HG02885 (cell line): ENCODE measurements around the gene HOXA13.

ENCODE experiments used
- ATAC-seq: cut with Tn5 transposase; IDR thresholded peaks from one replicate; pipeline ENCODE4 v1.9.1; 2021; ENCODE audit warnings: mild to moderate bottlenecking; ENCODE audit not compliant: unreplicated experiment, poor library complexity

Gene HOXA13

GRCh38 chr7:27209933-27210440 lies 10.1 kb upstream of the HOXA13 start:
- no peak for ATAC-seq

DNA sequence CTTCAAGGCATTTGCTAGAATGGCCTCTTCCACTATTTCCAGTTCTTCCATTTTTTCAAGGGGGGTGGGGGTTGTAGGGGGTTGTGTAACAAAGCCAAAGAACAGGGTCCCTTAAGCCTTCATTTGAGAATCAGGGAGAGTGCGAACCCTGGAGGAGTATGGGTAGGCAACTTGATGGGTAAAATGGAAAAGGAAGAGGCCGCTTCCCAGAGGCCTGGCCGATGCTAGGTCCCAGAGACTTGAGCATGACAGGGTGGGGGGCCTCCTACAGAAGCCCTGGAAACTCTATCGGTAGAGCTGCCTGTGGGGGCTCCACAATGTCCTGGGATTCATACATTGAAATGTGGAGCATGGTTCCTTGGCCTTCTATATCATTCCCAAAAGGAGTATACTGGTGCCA lies 9.1 kb upstream of the HOXA13 start:
- ATAC-seq, result no peak

DNA sequence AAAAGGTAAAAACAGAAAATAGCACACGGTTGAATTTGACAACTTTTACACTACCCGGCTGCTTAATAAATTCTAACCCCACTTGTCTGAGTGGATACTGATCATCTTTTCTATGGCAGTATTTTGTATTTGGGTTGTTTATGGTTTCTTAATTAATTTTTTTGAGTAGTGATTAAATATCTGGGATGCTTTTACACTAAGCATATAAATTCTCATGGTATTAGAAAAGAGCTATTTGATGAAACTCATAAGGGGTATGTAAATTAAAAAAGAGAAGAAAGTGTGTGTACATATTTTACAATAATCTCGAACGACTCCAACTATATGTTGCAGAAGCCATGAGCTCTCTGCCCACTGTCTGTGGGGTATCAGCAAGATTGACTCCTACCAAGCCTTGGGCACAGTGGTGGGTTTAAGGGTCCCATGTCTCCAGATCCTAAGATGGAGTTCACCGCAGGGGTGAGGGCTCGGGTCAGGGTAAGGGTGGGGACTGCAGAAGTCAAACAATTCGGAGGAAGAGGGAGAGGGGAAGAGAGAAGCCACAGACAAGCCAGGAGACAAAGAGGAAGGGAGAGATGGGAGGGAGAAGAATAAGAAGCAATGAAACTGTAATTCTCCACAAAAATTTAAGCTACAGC lies 7.6 kb upstream of the HOXA13 start:
- no peak for ATAC-seq

GRCh38 chr7:27205325-27206280 lies 5.7 kb upstream of the HOXA13 start:
- ATAC-seq, result no peak

- no peak for ATAC-seq
Measured at GRCh38 chr7:27204851-27205322, 5.0 kb upstream of the HOXA13 start.

GRCh38 chr7:27203964-27204594 lies 4.2 kb upstream of the HOXA13 start:
- no peak for ATAC-seq

DNA sequence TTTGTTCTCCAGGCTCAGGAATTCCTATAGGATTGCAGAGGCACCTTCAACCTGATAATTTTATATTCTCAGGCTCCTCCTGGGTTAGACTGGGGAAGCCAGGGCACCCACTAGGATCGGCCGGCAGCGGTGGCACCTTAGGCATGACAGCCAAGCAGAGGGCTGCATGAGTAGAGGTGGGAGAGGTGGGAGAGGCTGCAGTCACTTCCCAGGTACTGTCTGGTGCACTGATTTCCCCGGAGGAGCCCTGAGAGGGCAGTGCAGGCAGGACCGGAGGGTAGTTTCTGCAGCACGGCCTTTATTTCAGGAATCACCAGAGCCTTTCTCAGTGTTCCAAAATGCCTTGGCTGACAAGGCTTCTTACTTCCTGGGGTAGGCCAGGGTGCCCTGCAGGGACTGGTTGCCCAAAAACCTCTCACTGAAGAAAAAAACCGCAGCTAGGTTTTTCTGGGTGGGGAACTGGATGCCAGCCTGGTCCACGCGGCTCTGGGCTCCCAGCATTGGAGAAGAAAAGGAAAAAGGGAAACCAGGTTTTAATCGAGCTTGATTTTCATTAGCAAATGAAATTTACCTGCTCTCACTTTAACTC lies 3.6 kb upstream of the HOXA13 start:
- no peak for ATAC-seq

- ATAC-seq, result no peak
Measured at GRCh38 chr7:27202862-27203134, 2.9 kb upstream of the HOXA13 start.

DNA sequence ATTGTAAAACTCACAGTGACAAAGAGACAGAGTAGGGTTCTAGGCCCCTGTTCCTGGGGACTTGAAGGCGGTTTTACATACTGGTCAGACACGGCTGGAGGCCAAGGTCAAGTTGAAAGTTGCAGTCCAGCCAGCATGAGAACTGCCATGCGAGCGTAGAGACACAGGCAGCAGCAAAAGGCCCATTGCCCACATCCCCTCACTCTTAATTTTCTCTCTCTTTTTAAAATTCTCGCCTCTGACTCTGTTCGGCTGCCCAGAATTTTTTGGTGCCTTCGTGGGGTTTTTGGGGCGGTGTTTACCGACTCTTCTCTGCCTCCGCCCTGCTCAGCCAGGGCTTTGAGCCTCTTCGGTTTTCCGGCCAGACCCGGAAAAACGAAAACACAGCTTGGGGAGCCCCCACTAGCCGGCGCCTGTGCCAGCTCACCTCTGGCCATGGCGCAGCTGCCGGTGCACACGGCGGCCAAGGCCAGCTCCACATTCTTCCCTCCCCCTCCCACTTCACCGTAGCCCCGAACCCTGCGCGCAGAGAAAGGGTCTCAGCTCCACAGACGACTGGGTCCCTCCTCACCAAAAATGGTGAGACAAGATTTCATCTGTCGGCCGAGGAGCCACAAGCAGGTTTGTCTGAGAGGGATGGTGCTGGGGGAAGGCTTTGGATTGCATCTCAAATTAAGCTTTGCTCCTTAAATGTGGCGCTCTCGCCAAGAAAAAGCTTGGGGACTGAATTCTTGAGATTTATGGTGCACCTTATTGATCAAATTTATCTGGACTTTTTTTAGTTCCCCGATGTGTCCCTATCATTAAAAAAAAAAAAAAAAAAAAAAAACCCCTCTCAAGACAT lies 2.3 kb upstream of the HOXA13 start:
- no peak for ATAC-seq

DNA sequence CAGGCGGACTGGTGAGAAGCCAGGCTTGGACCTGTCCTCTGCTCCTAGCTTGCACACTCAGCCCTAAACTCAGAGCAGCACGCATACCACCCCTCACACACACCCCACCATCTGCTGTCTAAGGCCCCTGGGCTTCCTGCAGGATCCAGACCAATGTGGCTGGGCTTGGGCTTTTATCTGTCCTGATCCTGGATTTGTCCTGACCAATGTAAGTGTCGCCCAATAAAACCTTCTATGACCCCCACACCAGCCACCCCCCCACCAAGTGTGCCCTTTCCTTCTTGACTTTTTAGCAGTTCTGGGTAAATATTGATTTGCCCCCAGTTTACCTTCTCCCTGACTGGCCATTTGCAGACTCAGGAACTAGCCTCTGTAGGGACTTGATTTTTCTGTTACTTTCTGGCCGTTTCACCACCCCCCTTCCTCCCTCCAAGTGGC lies 1.7 kb upstream of the HOXA13 start:
- ATAC-seq, result no peak

GRCh38 chr7:27200761-27201579 lies 1.1 kb upstream of the HOXA13 start:
- no peak for ATAC-seq

DNA sequence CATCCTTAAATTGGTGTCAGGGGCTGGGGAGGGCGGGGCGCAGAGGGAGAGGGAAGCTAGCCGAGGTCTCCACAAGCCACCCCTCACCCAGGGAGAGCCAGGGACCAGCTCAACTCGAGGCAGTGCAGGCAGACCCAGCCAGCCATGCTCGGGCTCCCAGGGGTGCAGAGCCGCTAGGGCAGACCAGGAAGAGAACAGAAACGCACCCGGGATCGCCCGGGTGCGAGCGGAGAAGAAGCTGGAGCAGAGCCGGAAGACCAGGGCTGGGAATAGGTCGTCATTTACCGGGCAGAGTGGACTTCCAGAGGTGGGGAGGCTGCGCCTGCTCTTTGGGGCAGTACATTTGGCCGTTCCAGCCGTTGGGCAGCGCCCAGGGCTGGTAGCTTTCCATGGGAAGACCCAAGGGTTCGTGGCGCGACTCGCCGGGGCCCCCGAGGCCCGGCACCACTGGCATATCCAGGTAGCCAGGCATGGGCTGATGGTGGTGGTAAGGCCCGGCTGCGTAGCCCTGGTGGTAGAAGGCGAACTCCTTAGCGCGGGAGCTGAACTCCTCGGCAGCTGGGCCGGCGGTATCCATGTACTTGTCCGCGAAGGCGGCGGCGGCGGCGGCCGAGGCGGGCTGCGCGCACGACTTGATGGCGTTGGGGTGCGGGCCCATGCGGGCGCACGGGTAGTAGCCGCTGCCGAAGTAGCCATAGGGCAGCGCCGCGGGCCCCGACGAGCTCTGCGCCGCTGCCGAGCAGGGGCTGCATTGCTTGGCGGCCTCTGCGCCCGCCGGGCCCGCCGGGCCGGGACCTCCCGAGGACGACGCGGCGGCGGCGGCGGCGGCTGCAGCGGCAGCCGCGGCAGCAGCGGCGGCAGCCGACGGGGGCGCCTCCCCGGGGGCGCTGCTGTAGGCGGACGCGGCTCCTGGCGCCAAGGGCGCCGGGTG lies 755 bp downstream of the HOXA13 start:
- no peak for ATAC-seq

GRCh38 chr7:27198138-27198841 lies 1.6 kb downstream of the HOXA13 start:
- no peak for ATAC-seq

GRCh38 chr7:27197137-27198042 lies 2.5 kb downstream of the HOXA13 start:
- ATAC-seq, result no peak

DNA sequence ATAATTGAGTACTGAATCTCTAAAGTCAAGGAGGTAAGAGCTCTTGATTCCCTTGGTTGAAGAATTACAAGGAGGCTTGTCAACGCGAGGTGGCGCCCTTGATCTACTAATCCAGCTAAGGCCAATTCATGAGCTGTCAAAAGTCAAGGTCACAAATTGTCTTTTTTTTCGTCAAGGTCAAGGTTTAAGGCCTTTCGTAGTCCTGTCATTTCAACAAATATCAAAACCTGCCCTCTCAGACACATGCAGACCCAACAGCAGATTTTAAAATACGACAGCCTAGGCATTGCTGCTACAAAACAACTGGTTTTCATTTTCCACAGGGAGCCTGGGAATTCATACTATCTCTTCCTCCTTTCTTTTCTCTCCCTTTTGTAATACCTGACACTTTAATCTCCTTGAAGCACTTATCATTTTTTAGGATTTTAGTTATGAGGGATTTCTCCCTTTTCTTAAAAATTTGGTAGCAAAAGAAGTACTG lies 3.6 kb downstream of the HOXA13 start:
- ATAC-seq, result no peak

- no peak for ATAC-seq
Measured at GRCh38 chr7:27194686-27195379, 5.1 kb downstream of the HOXA13 start.
